OCI-LY1 (cell line): ENCODE measurements around the gene CEACAM1.
"Not testable (repeated sequence)": the region's sequence is repeated elsewhere in the genome, so short reads cannot be mapped to it uniquely, and the experiment has no call there.

Experiments
- H2AFZ ChIP-seq: fragments of 200-600 bp; sonication (generic), shearing (Covaris generic); 2 replicates; pipeline ENCODE4 v1.6.0; 2014; ENCODE audit warnings: antibody characterized with exemption, mild to moderate bottlenecking, low read length
- H3F3A ChIP-seq: fragments of 200-600 bp; sonication (generic), shearing (Covaris generic); 2 replicates; pipeline ENCODE4 v1.6.0; 2014; ENCODE audit warnings: mild to moderate bottlenecking, antibody characterized with exemption, low read length, moderate library complexity; ENCODE audit not compliant: insufficient read depth
- H3K27ac ChIP-seq: fragments of 200-600 bp; sonication (generic); 2 replicates; pipeline ENCODE4 v1.5.1; 2014; ENCODE audit warnings: low read length, mixed run types, mild to moderate bottlenecking, low read depth; ENCODE audit not compliant: poor library complexity, severe bottlenecking
- H3K27me3 ChIP-seq: fragments of 200-600 bp; sonication (generic); 2 replicates; pipeline ENCODE4 v1.6.0; 2014; ENCODE audit warnings: antibody characterized with exemption, mild to moderate bottlenecking, low read length, moderate library complexity; ENCODE audit not compliant: insufficient read depth
- H3K36me3 ChIP-seq: fragments of 200-600 bp; sonication (generic); 2 replicates; pipeline ENCODE4 v1.6.1; 2014; ENCODE audit warnings: mild to moderate bottlenecking, antibody characterized with exemption, low read length, moderate library complexity, mixed read lengths; ENCODE audit not compliant: insufficient read depth
- H3K4me1 ChIP-seq: fragments of 200-600 bp; sonication (generic); 2 replicates; pipeline ENCODE4 v1.5.1; 2014; ENCODE audit warnings: mild to moderate bottlenecking, low read length, moderate library complexity; ENCODE audit not compliant: insufficient read depth, severe bottlenecking
- H3K4me2 ChIP-seq: fragments of 200-600 bp; sonication (generic), shearing (Covaris generic); 2 replicates; pipeline ENCODE4 v1.6.1; 2014; ENCODE audit warnings: low read length
- H3K4me3 ChIP-seq: fragments of 200-600 bp; sonication (generic); 2 replicates; pipeline ENCODE4 v1.5.1; 2014; ENCODE audit warnings: low read length, low read depth, mild to moderate bottlenecking, mixed read lengths; ENCODE audit not compliant: poor library complexity, severe bottlenecking
- H3K79me2 ChIP-seq: fragments of 200-600 bp; shearing (Covaris generic); 2 replicates; pipeline ENCODE4 v1.6.1; 2016; ENCODE audit warnings: mixed run types, low read length, mixed read lengths; ENCODE audit not compliant: insufficient read depth
- H3K9ac ChIP-seq: fragments of 200-600 bp; sonication (generic), shearing (Covaris generic); 2 replicates; pipeline ENCODE4 v1.6.1; 2014; ENCODE audit warnings: mild to moderate bottlenecking, low read length, mixed read lengths
- H3K9me2 ChIP-seq: fragments of 200-600 bp; sonication (generic), shearing (Covaris generic); 2 replicates; pipeline ENCODE4 v1.6.1; 2014; ENCODE audit warnings: low read depth, mild to moderate bottlenecking, low read length, mixed read lengths
- H3K9me3 ChIP-seq: fragments of 200-600 bp; shearing (Covaris generic); 2 replicates; pipeline ENCODE4 v1.6.1; 2014; ENCODE audit warnings: low read length, mixed read lengths
- H4K20me1 ChIP-seq: fragments of 200-600 bp; sonication (generic), shearing (Covaris generic); 2 replicates; pipeline ENCODE4 v1.6.0; 2016; ENCODE audit warnings: mild to moderate bottlenecking, low read length; ENCODE audit not compliant: insufficient read depth
- CTCF ChIP-seq: fragments of 200-600 bp; sonication (generic), shearing (Covaris generic); IDR thresholded peaks from 2 replicates; pipeline ENCODE4 v1.5.1; 2017; ENCODE audit warnings: mild to moderate bottlenecking, antibody characterized with exemption, low read length, moderate library complexity, mixed read lengths
- EZH2 ChIP-seq: fragments of 200-600 bp; sonication (generic), shearing (Covaris generic); IDR thresholded peaks from 2 replicates; pipeline ENCODE4 v1.8.0; 2017; ENCODE audit warnings: borderline replicate concordance, mixed run types, mild to moderate bottlenecking, antibody characterized with exemption, low read length, moderate library complexity, mixed read lengths

The CEACAM1 gene

GRCh38 chr19:42466521-42467182 lies 61.6 kb downstream of the CEACAM1 start:
- no peaks in the 10 kb centered on the region for H4K20me1 ChIP-seq
- H3F3A ChIP-seq = 0 out of 2 replicates have a peak, but pooled peaks cover 3% of the 10 kb centered on the region
- no peaks in the 10 kb centered on the region for H3K9me3 ChIP-seq
- H3K4me3 ChIP-seq = peak overlapping the region; percentile 18
- TF ChIP-seq EZH2 = no peak
- no peak for TF ChIP-seq CTCF
- H3K4me1 ChIP-seq = peaks cover 75% of the 10 kb centered on the region
- H3K36me3 ChIP-seq = no peaks in the 10 kb centered on the region
- H3K9ac ChIP-seq = peak overlapping the region; percentile 75
- H2AFZ ChIP-seq = no peak overlapping the region
- no peaks in the 10 kb centered on the region for H3K27me3 ChIP-seq
- peak overlapping the region; percentile 99 for H3K27ac ChIP-seq
- no peaks in the 10 kb centered on the region for H3K9me2 ChIP-seq
- H3K4me2 ChIP-seq = peak overlapping the region; percentile 65
- no peaks in the 10 kb centered on the region for H3K79me2 ChIP-seq

GRCh38 chr19:42465827-42466280 lies 62.4 kb downstream of the CEACAM1 start:
- Histone ChIP-seq H4K20me1 (no peaks in the 10 kb centered on the region), H3K79me2 (no peaks in the 10 kb centered on the region), H3K9me2 (no peaks in the 10 kb centered on the region), H3K9me3 (no peaks in the 10 kb centered on the region), H3K27ac (peak overlapping the region; percentile 99), H3K36me3 (no peaks in the 10 kb centered on the region), H3K4me3 (peak overlapping the region; percentile 18), H3K27me3 (no peaks in the 10 kb centered on the region), H2AFZ (no peak overlapping the region), H3K4me1 (peaks cover 73% of the 10 kb centered on the region), H3K9ac (peak overlapping the region; percentile 75), H3F3A (0 out of 2 replicates have a peak, but pooled peaks cover 3% of the 10 kb centered on the region), H3K4me2 (peak overlapping the region; percentile 65)
- TF ChIP-seq CTCF = peak; percentile 55
- no peak for TF ChIP-seq EZH2

- TF ChIP-seq CTCF = no peak
- TF ChIP-seq EZH2 = no peak
- Histone ChIP-seq H2AFZ (no peak overlapping the region), H3K79me2 (no peaks in the 10 kb centered on the region), H3K9ac (peak overlapping the region; percentile 11; the same call in 1 of the 2 replicates), H3K36me3 (no peaks in the 10 kb centered on the region), H3K9me3 (no peaks in the 10 kb centered on the region), H3K27ac (peak overlapping the region; percentile 99), H3K27me3 (no peaks in the 10 kb centered on the region), H3K4me1 (peaks cover 48% of the 10 kb centered on the region), H3K4me3 (no peak overlapping the region), H4K20me1 (no peaks in the 10 kb centered on the region), H3K4me2 (no peak overlapping the region), H3F3A (0 out of 2 replicates have a peak, but pooled peaks cover 3% of the 10 kb centered on the region), H3K9me2 (no peaks in the 10 kb centered on the region)
Observed at GRCh38 chr19:42461700-42462324, 66.5 kb downstream of the CEACAM1 start.

GRCh38 chr19:42461231-42461630 lies 67.0 kb downstream of the CEACAM1 start:
- not testable (repeated sequence) for H3K9me2 ChIP-seq, H3K4me3 ChIP-seq, H3K36me3 ChIP-seq, H3K4me2 ChIP-seq, H3K27me3 ChIP-seq, H3F3A ChIP-seq, H2AFZ ChIP-seq, H3K9ac ChIP-seq, H4K20me1 ChIP-seq, H3K79me2 ChIP-seq, H3K9me3 ChIP-seq
- H3K4me1 ChIP-seq = peaks cover 43% of the 10 kb centered on the region
- H3K27ac ChIP-seq = peak overlapping the region; percentile 99
